Measurements from ENCODE around the gene TNFRSF19.

Gene TNFRSF19

GRCh38 chr13:23629566-23630272 is 59.5 kb downstream of the TNFRSF19 start:
- DNase-seq: no peak

GRCh38 chr13:23630349-23631093 is 60.3 kb downstream of the TNFRSF19 start:
- DNase-seq: no peak

- no peak for DNase-seq
These were observed 61.3 kb downstream of the TNFRSF19 start for GRCh38 chr13:23631311-23632047.

- DNase-seq: no peak
These were observed 61.9 kb downstream of the TNFRSF19 start for GRCh38 chr13:23632048-23632582.

GRCh38 chr13:23632741-23633140 is 62.5 kb downstream of the TNFRSF19 start:
- no peak for DNase-seq

GRCh38 chr13:23634897-23635296 is 64.7 kb downstream of the TNFRSF19 start:
- DNase-seq: no peak

GRCh38 chr13:23636360-23636759 is 66.1 kb downstream of the TNFRSF19 start:
- DNase-seq: no peak

- DNase-seq: peak; percentile 53
These were observed 67.6 kb downstream of the TNFRSF19 start for GRCh38 chr13:23637829-23638228.

- no peak for DNase-seq
These were observed 69.5 kb downstream of the TNFRSF19 start for GRCh38 chr13:23639674-23640073.

GRCh38 chr13:23642110-23642509 is 71.9 kb downstream of the TNFRSF19 start:
- no peak for DNase-seq

GRCh38 chr13:23643338-23644125 is 73.3 kb downstream of the TNFRSF19 start:
- DNase-seq: no peak

GRCh38 chr13:23644126-23644419 is 73.9 kb downstream of the TNFRSF19 start:
- no peak for DNase-seq

- no peak for DNase-seq
These were observed 74.4 kb downstream of the TNFRSF19 start for GRCh38 chr13:23644527-23645138.

- no peak for DNase-seq
These were observed 75.6 kb downstream of the TNFRSF19 start for GRCh38 chr13:23645851-23646250.

- DNase-seq: no peak
These were observed 81.2 kb downstream of the TNFRSF19 start for GRCh38 chr13:23651439-23651838.

GRCh38 chr13:23651887-23652286 is 81.7 kb downstream of the TNFRSF19 start:
- no peak for DNase-seq

- no peak for DNase-seq
These were observed 82.9 kb downstream of the TNFRSF19 start for GRCh38 chr13:23652909-23653726.

GRCh38 chr13:23654111-23655110 is 84.2 kb downstream of the TNFRSF19 start:
- no peak for DNase-seq

- DNase-seq: no peak
These were observed 85.1 kb downstream of the TNFRSF19 start for GRCh38 chr13:23655321-23655720.
